ENCODE data around the gene TIMP2. TPM values are rescaled to one million over a fixed set of nuclear protein-coding genes. Genes with fewer than 3 reads are reported as not detected.
"Not testable (repeated sequence)": the region's sequence is repeated elsewhere in the genome, so short reads cannot be mapped to it uniquely, and the experiment has no call there.

TIMP2 gene
- total RNA-seq, 4 donors from 2014 or later = 139 to 161 (median 150) TPM

DNA sequence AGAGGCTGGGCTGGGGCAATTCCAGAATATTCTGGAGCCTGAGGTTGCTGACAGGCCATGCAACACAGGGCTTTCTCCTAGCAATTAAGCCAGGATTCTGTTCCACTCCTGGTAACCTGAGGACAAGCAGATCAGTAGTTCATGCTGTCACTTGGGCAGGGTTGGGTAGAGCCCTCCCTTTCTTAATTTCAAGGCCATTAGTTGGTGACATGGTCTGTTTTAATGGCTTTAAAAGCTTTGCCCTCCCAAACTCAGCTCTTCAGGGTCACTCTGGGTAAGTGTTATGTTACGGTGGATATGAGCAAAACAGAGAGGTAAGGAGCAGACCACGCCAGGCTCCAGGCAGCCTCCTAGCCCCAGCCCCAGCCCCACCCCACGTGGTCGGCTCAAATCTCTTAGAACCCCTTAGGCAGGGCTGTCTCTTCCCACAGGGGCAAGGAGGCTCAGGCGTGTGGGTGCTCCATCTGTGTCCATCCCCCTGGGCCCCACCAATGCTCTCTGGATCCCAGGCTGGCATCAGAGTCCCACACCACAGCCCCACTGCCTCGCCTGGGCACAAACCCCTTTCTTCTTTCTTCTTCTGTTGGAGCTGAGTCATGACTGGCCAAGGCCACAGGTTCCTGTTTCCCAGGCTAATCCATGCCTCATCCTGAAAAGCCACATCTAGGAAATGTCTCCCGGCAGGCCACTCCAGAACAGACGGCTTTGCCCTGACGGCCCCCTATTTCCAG is 49.7 kb downstream of the TIMP2 start:
- TF ChIP-seq, protein P1, sequence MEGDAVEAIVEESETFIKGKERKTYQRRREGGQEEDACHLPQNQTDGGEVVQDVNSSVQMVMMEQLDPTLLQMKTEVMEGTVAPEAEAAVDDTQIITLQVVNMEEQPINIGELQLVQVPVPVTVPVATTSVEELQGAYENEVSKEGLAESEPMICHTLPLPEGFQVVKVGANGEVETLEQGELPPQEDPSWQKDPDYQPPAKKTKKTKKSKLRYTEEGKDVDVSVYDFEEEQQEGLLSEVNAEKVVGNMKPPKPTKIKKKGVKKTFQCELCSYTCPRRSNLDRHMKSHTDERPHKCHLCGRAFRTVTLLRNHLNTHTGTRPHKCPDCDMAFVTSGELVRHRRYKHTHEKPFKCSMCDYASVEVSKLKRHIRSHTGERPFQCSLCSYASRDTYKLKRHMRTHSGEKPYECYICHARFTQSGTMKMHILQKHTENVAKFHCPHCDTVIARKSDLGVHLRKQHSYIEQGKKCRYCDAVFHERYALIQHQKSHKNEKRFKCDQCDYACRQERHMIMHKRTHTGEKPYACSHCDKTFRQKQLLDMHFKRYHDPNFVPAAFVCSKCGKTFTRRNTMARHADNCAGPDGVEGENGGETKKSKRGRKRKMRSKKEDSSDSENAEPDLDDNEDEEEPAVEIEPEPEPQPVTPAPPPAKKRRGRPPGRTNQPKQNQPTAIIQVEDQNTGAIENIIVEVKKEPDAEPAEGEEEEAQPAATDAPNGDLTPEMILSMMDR (IDR thresholded peaks at IDR 0.05) = no peak
- DNase-seq (ENCODE audit: low spot score) (no peak), ATAC-seq (ENCODE audit: low FRiP score) (no peak)

DNA sequence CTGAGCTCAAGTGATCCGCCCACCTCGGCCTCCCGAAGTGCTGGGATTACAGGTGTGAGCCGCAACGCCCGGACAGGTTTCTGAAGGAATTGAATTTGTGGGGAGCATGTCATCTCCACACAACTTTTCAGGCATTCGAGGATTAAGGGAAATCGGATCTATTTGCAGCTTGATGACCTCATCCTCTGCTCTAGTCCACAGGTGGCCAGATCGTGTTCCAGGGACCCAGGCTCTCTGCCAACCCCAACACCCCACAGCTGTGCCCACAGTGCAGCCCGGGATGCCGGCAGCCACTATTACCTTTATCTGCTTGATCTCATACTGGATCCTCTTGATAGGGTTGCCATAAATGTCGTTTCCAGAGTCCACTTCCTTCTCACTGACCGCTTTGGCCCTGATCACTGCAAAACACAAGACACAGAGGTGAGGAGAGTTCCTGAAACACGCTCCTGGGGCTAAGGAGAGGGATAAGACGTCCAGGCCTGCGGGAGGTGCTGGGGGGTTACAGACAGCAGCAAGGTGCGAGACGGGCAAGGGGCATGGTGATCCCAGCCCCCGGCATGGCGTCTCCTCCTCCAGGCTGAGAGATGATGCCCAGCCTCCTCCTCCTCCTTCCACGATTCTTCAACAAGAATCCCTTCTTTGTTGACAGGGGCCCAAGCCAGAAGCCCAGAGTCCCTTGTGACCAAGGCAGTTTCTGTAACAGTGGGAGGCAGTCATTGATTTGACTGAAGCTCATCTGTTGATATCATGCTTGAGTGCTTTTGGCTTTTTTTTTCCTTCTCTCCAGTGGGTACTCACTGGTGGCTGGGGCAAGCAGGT is 51.5 kb downstream of the TIMP2 start:
- no peak for ATAC-seq (ENCODE audit: low FRiP score)
- TF ChIP-seq, protein P1 (IDR thresholded peaks at IDR 0.05) = no peak
- no peak for DNase-seq (ENCODE audit: low spot score)

DNA sequence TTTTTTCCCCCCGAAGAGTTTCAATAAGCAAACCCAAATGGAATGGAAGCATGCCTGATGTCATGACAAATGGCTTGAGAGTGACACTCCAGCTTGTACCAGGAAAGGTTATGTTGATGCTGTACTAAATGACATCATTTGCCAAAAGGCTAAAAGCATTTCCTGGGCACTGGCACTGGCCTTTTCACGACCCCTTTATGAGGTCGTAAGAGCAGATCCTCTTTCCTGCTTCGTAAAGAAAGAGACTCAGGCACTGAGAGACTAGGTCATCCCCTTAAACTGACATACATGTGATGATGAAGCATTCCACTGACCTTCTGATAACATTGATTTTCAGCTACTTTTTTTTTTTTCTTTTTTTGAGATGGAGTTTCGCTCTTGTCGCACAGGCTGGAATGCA is 52.7 kb downstream of the TIMP2 start:
- TF ChIP-seq, protein P1 (IDR thresholded peaks at IDR 0.05) = no peak
- DNase-seq (ENCODE audit: low spot score) = no peak
- ATAC-seq (ENCODE audit: low FRiP score) = no peak

DNA sequence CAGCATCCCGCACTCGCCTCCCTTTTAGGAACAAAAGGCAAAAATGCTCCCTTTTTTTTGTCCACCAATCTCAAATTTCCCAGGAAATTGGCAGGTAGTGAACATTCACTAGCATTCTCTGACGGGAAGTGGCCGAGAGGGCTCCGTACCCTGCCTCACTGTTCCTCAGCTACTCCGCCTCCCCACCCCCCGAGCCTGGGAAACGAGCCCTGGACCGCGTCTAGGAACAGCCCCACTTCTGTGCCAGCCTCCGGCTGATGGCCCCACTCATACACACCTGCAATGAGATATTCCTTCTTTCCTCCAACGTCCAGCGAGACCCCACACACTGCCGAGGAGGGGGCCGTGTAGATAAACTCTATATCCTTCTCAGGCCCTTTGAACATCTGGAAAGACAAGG is 54.6 kb downstream of the TIMP2 start:
- DNase-seq (ENCODE audit: low spot score) (no peak), ATAC-seq (ENCODE audit: low FRiP score) (no peak)
- TF ChIP-seq, protein P1 (IDR thresholded peaks at IDR 0.05) = no peak

DNA sequence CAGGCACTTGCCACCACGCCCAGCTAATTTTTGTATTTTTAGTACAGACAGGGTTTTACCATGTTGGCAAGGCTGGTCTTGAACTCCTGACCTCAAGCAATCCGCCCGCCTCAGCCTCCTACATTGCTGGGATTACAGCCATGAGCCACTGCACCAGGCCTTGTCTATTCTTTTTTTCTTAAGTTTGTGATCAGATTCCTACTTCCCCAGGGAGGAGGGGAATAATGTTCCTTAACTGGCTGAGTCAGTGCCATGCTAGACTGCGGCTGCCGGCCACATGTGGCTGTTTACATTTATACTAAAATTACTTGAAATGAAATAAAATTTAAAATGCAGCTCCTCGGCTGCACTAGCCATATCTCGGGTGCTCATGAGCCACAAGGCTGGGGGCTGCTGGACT is 56.8 kb downstream of the TIMP2 start:
- DNase-seq (ENCODE audit: low spot score) (no peak), ATAC-seq (ENCODE audit: low FRiP score) (no peak)
- TF ChIP-seq, protein P1 (IDR thresholded peaks at IDR 0.05) = no peak

DNA sequence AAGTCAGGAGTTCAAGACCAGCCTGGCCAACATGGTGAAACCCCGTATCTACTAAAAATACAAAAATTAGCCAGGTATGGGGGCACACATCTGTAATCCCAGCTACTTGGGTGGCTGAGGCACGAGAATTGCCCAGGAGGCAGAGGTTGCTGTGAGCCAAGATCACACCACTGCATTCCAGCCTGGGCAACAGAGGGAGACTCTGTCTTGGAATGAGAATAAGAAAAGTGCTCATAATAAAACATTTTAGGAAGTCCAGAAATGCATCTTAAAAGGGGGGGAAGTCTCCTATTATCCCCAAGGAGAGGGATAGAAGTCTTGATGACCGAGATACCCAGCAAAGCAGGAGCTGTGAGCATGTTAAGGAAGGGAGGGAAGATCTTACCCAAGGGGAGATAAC is 58.1 kb downstream of the TIMP2 start:
- not testable (repeated sequence) for DNase-seq (ENCODE audit: low spot score); ATAC-seq (ENCODE audit: low FRiP score)

DNA sequence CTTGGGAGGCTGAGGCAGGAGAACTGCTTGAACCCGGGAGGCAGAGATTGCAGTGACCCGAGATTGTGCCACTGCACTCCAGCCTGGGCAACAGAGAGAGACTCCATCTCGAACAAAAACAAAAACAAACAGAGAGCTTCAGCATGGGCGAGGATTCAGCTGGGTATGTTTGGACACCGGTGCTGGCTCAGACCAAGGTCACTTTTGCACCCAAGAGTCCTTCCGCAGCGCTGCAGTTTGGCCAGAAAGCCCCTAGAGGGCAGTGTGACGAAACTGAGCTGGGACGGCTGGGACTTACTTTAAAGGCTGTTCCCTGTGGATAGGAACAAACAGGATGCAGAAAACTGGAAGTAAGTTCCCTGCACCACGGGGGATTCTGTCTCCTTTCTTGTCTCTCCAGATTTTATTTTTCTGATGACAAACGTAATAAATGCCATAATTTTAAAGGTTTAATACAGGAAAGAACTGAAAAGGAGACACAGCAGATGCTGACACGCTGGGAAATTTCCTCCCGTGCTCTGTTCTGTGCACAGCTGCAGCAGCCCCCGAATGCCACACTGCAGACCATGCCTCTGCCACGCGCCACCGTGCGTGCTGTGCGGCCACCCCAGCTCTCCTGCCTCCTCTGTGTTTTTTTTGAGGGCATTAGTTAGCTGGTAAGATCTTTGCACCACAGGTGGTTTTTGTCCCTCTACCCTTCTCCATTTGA is 59.4 kb downstream of the TIMP2 start:
- TF ChIP-seq, protein P1 (IDR thresholded peaks at IDR 0.05) = peak in 1 of 3 donors; percentile 63
- peak; percentile 57 for ATAC-seq (ENCODE audit: low FRiP score)
- DNase-seq (ENCODE audit: low spot score) = peak; percentile 61
